T-cell (primary cell): ENCODE measurements around the gene SUPT3H. TPM values are rescaled to one million over a fixed set of nuclear protein-coding genes. Genes with fewer than 3 reads are reported as not detected.

Source experiments
- ATAC-seq, 4 experiments: fragments of 200-7000 bp in 3 of 4; fragments of 150-1000 bp in 1 of 4; cut with Tn5 transposase; replicated peaks in 1 of 4; 1 replicate in 3 of 4; 2 replicates in 1 of 4; pipeline ENCODE4 v1.10.0; 2021; ENCODE audit warnings: moderate library complexity in 3 of 4, mild to moderate bottlenecking in 2 of 4, moderate number of reproducible peaks in 1 of 4
- CTCF ChIA-PET, 2 donors: fragments of 300-600 bp; sonication (Branson Sonifier 250); formaldehyde crosslinking; loops; one replicate each; lab custom pipeline; 2022; ENCODE audit warnings: antibody characterized with exemption in 2 of 2; lab: Charles Lee
- POLR2A ChIA-PET, 2 donors: fragments of 300-600 bp; sonication (Branson Sonifier 250); formaldehyde crosslinking; loops; one replicate each; lab custom pipeline; 2022; ENCODE audit warnings: antibody characterized with exemption in 2 of 2; lab: Charles Lee
- DNase-seq, 35 experiments: peaks; one replicate each; pipeline versions ENCODE4 v3.0.0 to v3.0.0-alpha.2; 2013 to 2023
- H3K27ac ChIP-seq: one replicate; pipeline ENCODE4 v1.5.1; 2013; ENCODE audit warnings: low read length
- H3K27me3 ChIP-seq, 2 experiments: replicated peaks in 1 of 2; 1 replicate in 1 of 2; 2 replicates in 1 of 2; pipeline versions ENCODE4 v1.6.1 to v1.7.0; 2013; ENCODE audit warnings: low read length in 1 of 2, mixed read lengths in 1 of 2; ENCODE audit not compliant: control insufficient read depth in 2 of 2, insufficient read depth in 2 of 2; ENCODE audit errors: extremely low read depth in 1 of 2
- H3K36me3 ChIP-seq, 2 donors: 1 replicate in 1 of 2; 2 replicates in 1 of 2; pipeline versions ENCODE4 v1.6.1 to v1.7.0; 2013; ENCODE audit warnings: low read length in 1 of 2; ENCODE audit not compliant: control insufficient read depth in 2 of 2, insufficient read depth in 1 of 2; ENCODE audit errors: extremely low read depth in 1 of 2
- H3K4me1 ChIP-seq, 2 experiments: 1 replicate in 1 of 2; 2 replicates in 1 of 2; pipeline versions ENCODE4 v1.6.1 to v1.7.0; 2013; ENCODE audit warnings: low read length in 2 of 2, mixed read lengths in 1 of 2; ENCODE audit not compliant: insufficient read depth in 2 of 2, control insufficient read depth in 1 of 2; ENCODE audit errors: extremely low read depth in 1 of 2
- H3K4me3 ChIP-seq, 2 donors: 1 replicate in 1 of 2; 2 replicates in 1 of 2; pipeline versions ENCODE4 v1.5.1 to v1.7.0; 2013; ENCODE audit warnings: mild to moderate bottlenecking in 2 of 2, low read length in 1 of 2, moderate library complexity in 1 of 2; ENCODE audit not compliant: control insufficient read depth in 1 of 2; ENCODE audit errors: extremely low read depth in 1 of 2
- H3K9me3 ChIP-seq: 2 replicates; pipeline ENCODE4 v1.7.0; 2013
- H3K27ac Mint-ChIP-seq, 2 donors: one replicate each; pipeline ENCODE4 v1.8.0; 2020 to 2021; ENCODE audit warnings: mild to moderate bottlenecking in 2 of 2, mixed read lengths in 2 of 2
- H3K27me3 Mint-ChIP-seq, 2 donors: one replicate each; pipeline ENCODE4 v1.8.0; 2021 to 2022; ENCODE audit warnings: mixed read lengths in 2 of 2
- H3K36me3 Mint-ChIP-seq: one replicate; pipeline ENCODE4 v1.8.0; 2021; ENCODE audit warnings: mixed read lengths
- H3K4me1 Mint-ChIP-seq, 3 donors: one replicate each; pipeline ENCODE4 v1.8.0; 2020 to 2022; ENCODE audit warnings: mixed read lengths in 3 of 3, mild to moderate bottlenecking in 1 of 3
- H3K4me3 Mint-ChIP-seq, 3 donors: one replicate each; pipeline ENCODE4 v1.8.0; 2020 to 2022; ENCODE audit warnings: mild to moderate bottlenecking in 3 of 3, mixed read lengths in 3 of 3, moderate library complexity in 3 of 3
- H3K9me3 Mint-ChIP-seq, 3 donors: one replicate each; pipeline ENCODE4 v1.8.0; 2020 to 2022; ENCODE audit warnings: mixed read lengths in 3 of 3
- WGBS: methylation state at CpG from one replicate; pipeline ENCODE4 v1.1.5; 2013; ENCODE audit warnings: missing lambda C conversion rate; ENCODE audit not compliant: insufficient coverage; 5-methylcytosine and 5-hydroxymethylcytosine counted together
- total RNA-seq, 35 experiments: library from RNA in 6 of 35; stranded (reverse) in 6 of 35; fragments of 120-200 nt in 1 of 35; gene quantifications; one replicate each; pipeline versions ENCODE4 v1.2.1 to v1.2.4 and lab custom pipeline; 2013 to 2026

SUPT3H gene
- total RNA-seq, 5 donors from 2014 or later (not counting 1 experiment from before 2014, with no cell fraction given) = 9.3 to 12.9 (median 10.7) TPM

DNA sequence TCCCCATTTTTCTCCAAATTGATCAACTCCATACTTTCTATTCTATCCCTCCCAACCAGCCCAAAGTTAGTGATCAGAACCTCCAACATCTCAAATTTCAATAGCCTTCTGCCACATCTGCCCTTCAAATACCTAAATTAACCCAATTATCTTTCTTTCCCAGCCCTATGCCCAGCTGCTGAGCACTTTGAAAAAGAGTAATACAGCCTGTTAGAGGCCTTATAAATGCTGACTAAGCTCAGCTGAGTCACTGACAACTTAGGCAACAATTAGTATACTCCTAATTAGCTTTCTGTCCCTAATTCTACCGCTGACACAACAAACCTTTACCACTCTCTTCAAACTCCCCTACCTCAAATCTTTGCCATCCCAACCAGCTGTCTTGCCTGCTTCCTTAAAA, 26.1 kb downstream of the SUPT3H start:
- DNase-seq = no peak
- no peak overlapping the region for H3K27ac Mint-ChIP-seq

DNA sequence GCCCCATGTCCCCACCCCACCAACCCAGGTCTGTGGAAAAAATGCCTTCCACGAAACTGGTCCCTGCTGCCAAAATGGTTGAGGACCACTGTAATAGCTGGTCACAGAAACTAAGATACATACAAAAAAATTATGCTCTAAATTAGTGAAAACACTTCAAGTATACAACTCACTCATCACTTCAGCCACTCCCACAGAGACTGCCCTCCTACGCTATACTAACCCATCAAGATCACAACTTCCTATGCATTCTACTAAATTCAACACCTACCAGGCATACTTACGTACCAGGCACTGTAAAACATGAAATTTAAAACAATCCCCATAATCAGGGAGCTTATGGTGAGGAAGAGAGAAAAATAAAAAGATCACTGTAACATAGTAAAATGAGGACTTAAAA, 26.7 kb downstream of the SUPT3H start:
- ATAC-seq (no peak), DNase-seq (no peak)
- Histone ChIP-seq H3K36me3 (no peaks in the 10 kb centered on the region), H3K4me3 (no peak overlapping the region), H3K9me3 (no peaks in the 10 kb centered on the region), H3K27ac (no peak overlapping the region), H3K4me1 (no peaks in the 10 kb centered on the region), H3K27me3 (no peaks in the 10 kb centered on the region)
- Mint-ChIP-seq H3K27ac (no peak overlapping the region), H3K36me3 (peaks cover 7% of the 10 kb centered on the region), H3K4me3 (no peak overlapping the region), H3K4me1 (peaks cover 0 to 12% (median 7%) of the 10 kb centered on the region in 3 donors), H3K27me3 (no peaks in the 10 kb centered on the region), H3K9me3 (no peaks in the 10 kb centered on the region)
- WGBS = no CpG with 5 or more reads among the region's 3 CpGs
- POLR2A ChIA-PET = interaction anchor here (0.6 to 1.1 kb wide), 3 partner anchors 25 to 313 kb away, joined by 3 to 5 read pairs (median 3); no protein-coding TSS in a partner anchor
- CTCF ChIA-PET = no interaction called here

More for the DNA sequence above, 26.1 kb downstream of the SUPT3H start:
- no peak overlapping the region for H3K4me3 Mint-ChIP-seq
- ChIA-PET POLR2A (interaction anchor here in 1 of 2 donors (1.1 kb wide), 1 partner anchor 25 kb away, joined by 3 read pairs; no protein-coding TSS in a partner anchor), CTCF (no interaction called here)
- H3K27me3 ChIP-seq = no peaks in the 10 kb centered on the region
- no peaks in the 10 kb centered on the region for H3K36me3 ChIP-seq
- no CpG with 5 or more reads among the region's 1 CpG for WGBS
- no peaks in the 10 kb centered on the region for H3K9me3 Mint-ChIP-seq
- no peak overlapping the region for H3K27ac ChIP-seq
- no peaks in the 10 kb centered on the region for H3K27me3 Mint-ChIP-seq
- H3K4me1 Mint-ChIP-seq = peaks cover 0 to 12% (median 7%) of the 10 kb centered on the region in 3 donors
- H3K36me3 Mint-ChIP-seq = peaks cover 7% of the 10 kb centered on the region
- H3K9me3 ChIP-seq = no peaks in the 10 kb centered on the region
- no peaks in the 10 kb centered on the region for H3K4me1 ChIP-seq
- H3K4me3 ChIP-seq = no peak overlapping the region
- ATAC-seq = no peak

DNA sequence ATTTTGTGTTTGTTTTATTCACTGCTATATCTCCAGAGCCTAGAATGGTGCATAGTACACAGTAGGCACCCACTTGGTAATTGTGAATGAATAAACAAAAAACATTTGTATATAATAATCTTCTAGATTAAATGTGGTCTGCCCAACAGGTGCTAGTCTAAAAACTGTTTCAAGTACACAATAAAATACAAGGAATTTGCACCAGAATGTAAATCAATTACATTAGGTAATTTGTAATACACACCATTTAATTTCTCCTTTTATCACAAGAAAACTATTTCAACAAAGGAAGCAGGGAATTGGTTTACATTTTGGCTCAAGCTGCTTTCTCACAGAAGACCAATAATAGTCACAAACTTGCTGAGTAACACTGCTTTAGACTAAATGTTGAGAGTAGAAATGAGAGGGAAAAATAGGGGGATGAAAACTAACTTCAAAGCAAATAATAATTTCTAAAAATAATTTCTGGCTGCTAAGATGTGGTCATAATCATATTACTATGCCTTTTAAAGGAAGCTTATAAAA, 27.5 kb downstream of the SUPT3H start:
- no peak overlapping the region for H3K27ac Mint-ChIP-seq
- no peak for DNase-seq
- H3K27me3 Mint-ChIP-seq = no peaks in the 10 kb centered on the region
- H3K4me1 Mint-ChIP-seq = peaks cover 0 to 12% (median 7%) of the 10 kb centered on the region in 3 donors
- peaks cover 7% of the 10 kb centered on the region for H3K36me3 Mint-ChIP-seq
- H3K4me3 Mint-ChIP-seq = no peak overlapping the region
- no peaks in the 10 kb centered on the region for H3K9me3 Mint-ChIP-seq
- CTCF ChIA-PET = interaction anchor here in 1 of 2 donors (0.6 kb wide), 1 partner anchor 265 kb away, joined by 3 read pairs; no protein-coding TSS in a partner anchor
- H3K27ac ChIP-seq = no peak overlapping the region
- H3K4me3 ChIP-seq = no peak overlapping the region
- H3K9me3 ChIP-seq = no peaks in the 10 kb centered on the region
- no peaks in the 10 kb centered on the region for H3K4me1 ChIP-seq
- no peaks in the 10 kb centered on the region for H3K27me3 ChIP-seq
- ATAC-seq = no peak
- POLR2A ChIA-PET = interaction anchor here (0.6 to 1.1 kb wide), 4 partner anchors 26 to 383 kb away, joined by 3 to 5 read pairs (median 3); no protein-coding TSS in a partner anchor
- H3K36me3 ChIP-seq = no peaks in the 10 kb centered on the region

DNA sequence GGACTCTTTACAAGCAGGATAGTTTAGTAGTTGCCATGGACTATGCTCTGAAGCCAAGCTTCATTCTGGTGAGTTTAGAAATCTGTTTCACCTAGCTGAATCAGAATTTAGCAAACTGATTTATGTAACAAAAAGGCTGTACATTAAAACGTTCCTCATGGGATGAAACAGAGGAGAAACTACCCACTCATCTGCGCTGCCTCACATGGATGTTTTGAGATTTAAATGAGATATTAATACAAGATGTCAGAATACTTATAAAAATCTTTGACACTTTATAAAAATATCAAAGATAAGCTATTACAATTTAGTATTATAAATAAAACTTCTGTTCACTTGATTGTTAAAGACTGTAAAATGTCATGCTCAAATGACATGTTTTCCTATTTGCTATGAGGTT, 32.8 kb downstream of the SUPT3H start:
- Histone ChIP-seq H3K36me3 (no peaks in the 10 kb centered on the region), H3K27ac (no peak overlapping the region), H3K4me1 (no peaks in the 10 kb centered on the region), H3K9me3 (no peaks in the 10 kb centered on the region), H3K27me3 (no peaks in the 10 kb centered on the region), H3K4me3 (no peak overlapping the region)
- no CpG with 5 or more reads among the region's 2 CpGs for WGBS
- H3K4me1 Mint-ChIP-seq = peaks cover 0 to 6% (median 2%) of the 10 kb centered on the region in 3 donors
- ATAC-seq (no peak), DNase-seq (no peak)
- H3K27me3 Mint-ChIP-seq = no peaks in the 10 kb centered on the region
- H3K36me3 Mint-ChIP-seq = peaks cover 10% of the 10 kb centered on the region
- no peaks in the 10 kb centered on the region for H3K9me3 Mint-ChIP-seq
- ChIA-PET POLR2A (no interaction called here), CTCF (no interaction called here)
- H3K4me3 Mint-ChIP-seq = no peak overlapping the region
- H3K27ac Mint-ChIP-seq = no peak overlapping the region

DNA sequence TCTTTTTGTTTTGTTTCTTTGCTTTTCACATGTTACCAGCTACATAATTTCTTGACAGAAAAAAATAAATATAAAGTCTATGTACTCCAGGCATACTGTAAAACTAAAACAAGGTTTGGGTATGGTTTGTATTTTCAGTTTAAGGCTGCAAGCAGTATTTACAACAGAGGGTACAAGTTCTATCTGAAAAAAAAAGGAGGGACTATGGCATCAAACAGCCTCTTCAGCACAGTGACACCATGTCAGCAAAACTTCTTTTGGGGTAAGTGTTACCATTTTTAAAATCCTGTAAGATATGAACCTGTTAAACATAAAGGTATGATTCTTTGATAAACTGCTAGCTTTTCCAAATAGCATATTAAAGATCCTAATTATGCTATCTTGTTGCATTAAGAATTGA, 49.2 kb downstream of the SUPT3H start:
- no peaks in the 10 kb centered on the region for H3K9me3 Mint-ChIP-seq
- peaks cover 30 to 53% (median 50%) of the 10 kb centered on the region in 3 donors for H3K4me1 Mint-ChIP-seq
- POLR2A ChIA-PET = no interaction called here
- Histone ChIP-seq H3K4me1 (peaks cover 0 to 12% of the 10 kb centered on the region in 2 experiments), H3K27me3 (no peaks in the 10 kb centered on the region), H3K36me3 (no peaks in the 10 kb centered on the region), H3K9me3 (no peaks in the 10 kb centered on the region), H3K27ac (no peak overlapping the region), H3K4me3 (peak overlapping the region; percentile 25 to 52)
- ATAC-seq = peak in 3 of 4 experiments; percentile 25 to 51 (median 33)
- H3K27ac Mint-ChIP-seq = peak overlapping the region in 1 of 2 donors; percentile 84
- no peaks in the 10 kb centered on the region for H3K36me3 Mint-ChIP-seq
- CTCF ChIA-PET = no interaction called here
- no peaks in the 10 kb centered on the region for H3K27me3 Mint-ChIP-seq
- H3K4me3 Mint-ChIP-seq = peak overlapping the region; percentile 21 to 77 (median 66)
- DNase-seq = no peak

DNA sequence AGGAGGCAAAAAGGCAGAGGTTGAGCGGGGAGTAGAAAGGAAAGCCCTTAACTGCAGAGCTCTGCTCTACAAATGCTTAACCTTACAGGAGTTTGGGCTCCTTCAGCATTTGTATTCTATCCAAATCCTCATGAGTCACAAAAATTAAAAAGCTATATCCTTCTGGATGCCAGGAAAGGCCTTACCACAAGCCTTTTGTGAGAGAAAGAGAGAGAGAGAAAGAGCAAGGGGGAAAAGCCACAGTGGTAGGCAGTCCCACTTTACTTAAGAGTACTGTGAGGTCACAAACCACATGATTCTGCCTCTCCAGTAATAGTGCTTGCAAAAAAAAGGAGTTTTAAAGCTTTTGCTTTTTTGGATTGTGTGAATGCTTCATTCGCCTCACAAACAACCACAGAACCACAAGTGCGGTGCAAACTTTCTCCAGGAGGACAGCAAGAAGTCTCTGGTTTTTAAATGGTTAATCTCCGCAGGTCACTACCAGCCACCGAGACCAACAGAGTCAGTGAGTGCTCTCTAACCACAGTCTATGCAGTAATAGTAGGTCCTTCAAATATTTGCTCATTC, 49.7 kb downstream of the SUPT3H start, which contains the start of gene RUNX2:
TSS of gene RUNX2 (plus strand) at position 375 of the 567 bp plus-strand sequence. CDS start 397 bp downstream, outside the sequence.
- Histone ChIP-seq H3K4me1 (peaks cover 0 to 16% of the 10 kb centered on the region in 2 experiments), H3K27me3 (no peaks in the 10 kb centered on the region), H3K36me3 (no peaks in the 10 kb centered on the region), H3K9me3 (no peaks in the 10 kb centered on the region), H3K27ac (no peak within 1 kb of the TSS), H3K4me3 (peak within 1 kb of the TSS; percentile 25 to 52)
- DNase-seq (peak in 1 of 35 experiments; percentile 40), ATAC-seq (peak; percentile 62 to 81 (median 76))
- H3K27me3 Mint-ChIP-seq = no peaks in the 10 kb centered on the region
- ChIA-PET CTCF (no interaction called here), POLR2A (no interaction called here)
- H3K4me1 Mint-ChIP-seq = peaks cover 35 to 58% (median 55%) of the 10 kb centered on the region in 3 donors
- H3K4me3 Mint-ChIP-seq = peak within 1 kb of the TSS; percentile 21 to 77 (median 66)
- WGBS = no CpG with 5 or more reads among the region's 5 CpGs
- H3K36me3 Mint-ChIP-seq = no peaks in the 10 kb centered on the region
- H3K9me3 Mint-ChIP-seq = no peaks in the 10 kb centered on the region
- H3K27ac Mint-ChIP-seq = peak within 1 kb of the TSS in 1 of 2 donors; percentile 84
